Liver (tissue), 9 donors: ENCODE data around the gene AGO1. TPM values are rescaled to one million over a fixed set of nuclear protein-coding genes. Genes with fewer than 3 reads are reported as not detected.

Source experiments
- DNase-seq: peaks from one replicate; pipeline ENCODE4 v3.0.0-alpha.2; 2017; ENCODE audit warnings: low spot score
- H3K27ac ChIP-seq, 2 donors: one replicate each; pipeline ENCODE4 v1.7.0; 2013; ENCODE audit warnings: inconsistent platforms in 2 of 2, low read length in 2 of 2, control low read depth in 1 of 2, low read depth in 1 of 2, mild to moderate bottlenecking in 1 of 2
- H3K27me3 ChIP-seq, 4 donors: one replicate each; pipeline versions ENCODE4 v1.6.1 to v1.7.0; 2013; ENCODE audit warnings: low read length in 3 of 4, inconsistent platforms in 1 of 4, mild to moderate bottlenecking in 1 of 4, moderate library complexity in 1 of 4; ENCODE audit not compliant: control insufficient read depth in 4 of 4, insufficient read depth in 4 of 4
- H3K36me3 ChIP-seq, 4 donors: one replicate each; pipeline versions ENCODE4 v1.6.1 to v1.7.0; 2013; ENCODE audit warnings: low read length in 3 of 4, mild to moderate bottlenecking in 3 of 4, low read depth in 1 of 4, moderate library complexity in 1 of 4; ENCODE audit not compliant: control insufficient read depth in 4 of 4, insufficient read depth in 3 of 4
- H3K4me1 ChIP-seq, 4 donors: one replicate each; pipeline versions ENCODE4 v1.6.1 to v1.7.0; 2013; ENCODE audit warnings: low read length in 3 of 4, mild to moderate bottlenecking in 3 of 4, moderate library complexity in 1 of 4; ENCODE audit not compliant: control insufficient read depth in 4 of 4, insufficient read depth in 4 of 4
- H3K4me3 ChIP-seq, 3 donors: one replicate each; pipeline versions ENCODE4 v1.6.1 to v1.7.0; 2013; ENCODE audit warnings: low read length in 3 of 3, control low read depth in 1 of 3, low read depth in 1 of 3, mild to moderate bottlenecking in 1 of 3
- H3K9ac ChIP-seq, 2 donors: one replicate each; pipeline ENCODE4 v1.7.0; 2013; ENCODE audit warnings: low read length in 2 of 2, mild to moderate bottlenecking in 2 of 2, moderate library complexity in 2 of 2, control low read depth in 1 of 2, low read depth in 1 of 2
- H3K9me3 ChIP-seq, 4 donors: one replicate each; pipeline versions ENCODE4 v1.6.1 to v1.7.0; 2013; ENCODE audit warnings: low read length in 3 of 4; ENCODE audit not compliant: control insufficient read depth in 4 of 4
- CTCF ChIP-seq: fragments of 150-350 bp; IDR thresholded peaks from 2 replicates; pipeline ENCODE4 v1.5.1; 2017; ENCODE audit warnings: improper control_type of control experiment, low read depth, low read length; ENCODE audit not compliant: missing input control
- EGR1 ChIP-seq, 2 donors: IDR thresholded peaks; 2 replicates each; pipeline ENCODE4 v1.6.1; 2016 to 2018; ENCODE audit warnings: antibody characterized with exemption in 2 of 2, low read depth in 2 of 2
- FOXA2 ChIP-seq: IDR thresholded peaks from 2 replicates; pipeline ENCODE4 v1.6.1; 2016; ENCODE audit warnings: antibody characterized with exemption
- HNF4A ChIP-seq, 2 donors: conservative IDR thresholded peaks; 2 replicates each; pipeline ENCODE4 v1.6.1; 2016; ENCODE audit warnings: antibody characterized with exemption in 2 of 2, mild to moderate bottlenecking in 2 of 2
- HNF4G ChIP-seq: IDR thresholded peaks from 2 replicates; pipeline ENCODE4 v1.6.1; 2016; ENCODE audit warnings: antibody characterized with exemption
- JUND ChIP-seq, 2 donors: IDR thresholded peaks; 2 replicates each; pipeline ENCODE4 v1.6.1; 2016; ENCODE audit warnings: antibody characterized with exemption in 2 of 2
- NR2F2 ChIP-seq: IDR thresholded peaks from 2 replicates; pipeline ENCODE4 v1.6.1; 2016; ENCODE audit warnings: antibody characterized with exemption
- RAD21 ChIP-seq, 2 donors: IDR thresholded peaks; 2 replicates each; pipeline ENCODE4 v1.6.1; 2016; ENCODE audit warnings: antibody characterized with exemption in 2 of 2, mild to moderate bottlenecking in 2 of 2
- REST ChIP-seq: IDR thresholded peaks from 2 replicates; pipeline ENCODE4 v1.6.1; 2016; ENCODE audit warnings: antibody characterized with exemption, mild to moderate bottlenecking
- RXRA ChIP-seq, 2 donors: IDR thresholded peaks; 2 replicates each; pipeline ENCODE4 v1.6.1; 2017 to 2018; ENCODE audit warnings: antibody characterized with exemption in 2 of 2, mild to moderate bottlenecking in 1 of 2
- SP1 ChIP-seq: IDR thresholded peaks from 2 replicates; pipeline ENCODE4 v1.6.1; 2018; ENCODE audit warnings: antibody characterized with exemption, mild to moderate bottlenecking
- TAF1 ChIP-seq: conservative IDR thresholded peaks from 2 replicates; pipeline ENCODE4 v1.6.1; 2016; ENCODE audit warnings: antibody characterized with exemption, mild to moderate bottlenecking
- YY1 ChIP-seq: IDR thresholded peaks from 2 replicates; pipeline ENCODE4 v1.6.1; 2016; ENCODE audit warnings: antibody characterized with exemption, mild to moderate bottlenecking
- WGBS: extraction: QIAGEN DNeasy Blood & Tissue Kit; methylation state at CpG from one replicate; pipeline ENCODE4 v1.1.7; 2013; 5-methylcytosine and 5-hydroxymethylcytosine counted together
- polyA plus RNA-seq, 2 donors: library from polyadenylated mRNA; stranded (reverse) in 1 of 2; unstranded in 1 of 2; fragments of 200-250 nt in 1 of 2; fragments of >200 nt in 1 of 2; fragmentation: Nextera tagmentation in 1 of 2; extraction: Ambion mirVana in 1 of 2; gene quantifications; one replicate each; pipeline versions ENCODE4 v1.2.1 to v1.2.3, GENCODE V29; 2013 to 2015
- total RNA-seq, 2 donors: library from RNA; depleted of rRNA; stranded (reverse); fragments of >200 nt; gene quantifications; one replicate each; pipeline ENCODE4 v1.2.3, GENCODE V29; 2014
- TF ChIP-seq, protein P1 (sequence below): IDR thresholded peaks from 2 replicates; pipeline ENCODE4 v1.6.1; 2016; ENCODE audit warnings: antibody characterized with exemption
- TF ChIP-seq, protein P2 (sequence below): IDR thresholded peaks from 2 replicates; pipeline ENCODE4 v1.6.1; 2016; ENCODE audit warnings: antibody characterized with exemption
- donor health status: healthy.
- donor health status: healthy.
- donor health status: healthy.
- donor health status: healthy.
- donor health status: healthy.

Gene AGO1
- total and polyA plus RNA-seq, 4 donors, result 1.5 to 11.3 (median 4.9) TPM

GRCh38 chr1:35886577-35887431, 3.8 kb downstream of the AGO1 start:
- H3K9ac ChIP-seq, result no peak overlapping the region
- no peak for DNase-seq
- TF ChIP-seq EGR1 (IDR thresholded peaks at IDR 0.05; ENCODE audit: low read depth in 2 of 2), result no peak
- TF ChIP-seq SP1, result no peak
- TF ChIP-seq NR2F2, result no peak
- no peak for TF ChIP-seq HNF4G
- no peak for TF ChIP-seq REST
- TF ChIP-seq YY1, result no peak
- TF ChIP-seq TAF1, result no peak
- TF ChIP-seq RAD21 (IDR thresholded peaks at IDR 0.05), result no peak
- no peak for TF ChIP-seq FOXA2
- H3K4me3 ChIP-seq, result no peak overlapping the region
- no peaks in the 10 kb centered on the region for H3K9me3 ChIP-seq
- H3K27ac ChIP-seq, result no peak overlapping the region
- peaks cover 0 to 9% (median 6%) of the 10 kb centered on the region in 4 donors for H3K36me3 ChIP-seq
- WGBS, result 54% methylated on average over 3 of the region's 3 CpGs
- H3K4me1 ChIP-seq, result peaks cover 0 to 9% (median 3%) of the 10 kb centered on the region in 4 donors
- no peaks in the 10 kb centered on the region for H3K27me3 ChIP-seq

GRCh38 chr1:35887508-35887907, 4.5 kb downstream of the AGO1 start:
- H3K9me3 ChIP-seq, result no peaks in the 10 kb centered on the region
- 88% methylated on average over 2 of the region's 2 CpGs for WGBS
- TF ChIP-seq JUND (IDR thresholded peaks at IDR 0.05) (no peak), EGR1 (IDR thresholded peaks at IDR 0.05; ENCODE audit: low read depth in 2 of 2) (no peak), HNF4A (conservative IDR thresholded peaks at IDR 0.05) (no peak), TAF1 (no peak), NR2F2 (no peak), HNF4G (no peak), CTCF (no peak), RXRA (IDR thresholded peaks at IDR 0.05) (no peak)
- TF ChIP-seq, protein P1, sequence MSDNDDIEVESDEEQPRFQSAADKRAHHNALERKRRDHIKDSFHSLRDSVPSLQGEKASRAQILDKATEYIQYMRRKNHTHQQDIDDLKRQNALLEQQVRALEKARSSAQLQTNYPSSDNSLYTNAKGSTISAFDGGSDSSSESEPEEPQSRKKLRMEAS, result no peak
- TF ChIP-seq, protein P2, sequence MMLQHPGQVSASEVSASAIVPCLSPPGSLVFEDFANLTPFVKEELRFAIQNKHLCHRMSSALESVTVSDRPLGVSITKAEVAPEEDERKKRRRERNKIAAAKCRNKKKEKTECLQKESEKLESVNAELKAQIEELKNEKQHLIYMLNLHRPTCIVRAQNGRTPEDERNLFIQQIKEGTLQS, result no peak
- H3K4me3 ChIP-seq, result no peak overlapping the region
- peaks cover 0 to 10% (median 8%) of the 10 kb centered on the region in 4 donors for H3K36me3 ChIP-seq
- H3K27ac ChIP-seq, result no peak overlapping the region
- DNase-seq, result no peak
- no peaks in the 10 kb centered on the region for H3K27me3 ChIP-seq
- H3K9ac ChIP-seq, result no peak overlapping the region
- peaks cover 0 to 6% (median 3%) of the 10 kb centered on the region in 4 donors for H3K4me1 ChIP-seq
